H1 (cell line): Measurements from ENCODE around the gene HOXC11. TPM values are rescaled to one million over a fixed set of nuclear protein-coding genes. Genes with fewer than 3 reads are reported as not detected.
A peak's percentile ranks its signal among the peaks of the same experiment; 100 is the strongest.

Experiments used
- CTCF ChIA-PET: fragments of 300-600 bp; sonication (Branson Sonifier 250); formaldehyde crosslinking; loops from one replicate; lab custom pipeline; 2021; ENCODE audit not compliant: partially characterized antibody; lab: Charles Lee
- POLR2A ChIA-PET: fragments of 300-600 bp; sonication (Branson Sonifier 250); formaldehyde crosslinking; loops from one replicate; lab custom pipeline; 2021; ENCODE audit warnings: inconsistent platforms; ENCODE audit not compliant: partially characterized antibody; lab: Charles Lee
- DNase-seq, 2 experiments: peaks; one replicate each; pipeline versions ENCODE4 v3.0.0 to v3.0.0-alpha.2; 2010 to 2022; ENCODE audit warnings: low spot score in 2 of 2, low read depth in 1 of 2, mixed read lengths in 1 of 2
- FAIRE-seq: peaks from 2 replicates; lab custom pipeline; 2011; peaks lifted over from hg19 to GRCh38; lab: Jason Lieb, UNC
- H2AFZ ChIP-seq: 2 replicates; pipeline ENCODE4 v1.8.1; 2012; ENCODE audit warnings: low read length, inconsistent platforms
- H2AK5ac ChIP-seq: 2 replicates; pipeline ENCODE4 v1.6.1; 2013; ENCODE audit warnings: low read depth, low read length
- H2BK120ac ChIP-seq: replicated peaks from 2 replicates; pipeline ENCODE3; 2013; ENCODE audit warnings: low read depth, low read length, inconsistent platforms
- H2BK12ac ChIP-seq: 2 replicates; pipeline ENCODE4 v1.6.1; 2013; ENCODE audit warnings: low read depth, low read length
- H2BK15ac ChIP-seq: 2 replicates; pipeline ENCODE4 v1.6.1; 2013; ENCODE audit warnings: low read length
- H2BK20ac ChIP-seq: 2 replicates; pipeline ENCODE4 v1.6.1; 2013; ENCODE audit warnings: low read length
- H2BK5ac ChIP-seq: 2 replicates; pipeline ENCODE4 v1.6.1; 2013; ENCODE audit warnings: low read depth, low read length
- H3K14ac ChIP-seq: 2 replicates; pipeline ENCODE4 v1.6.1; 2013; ENCODE audit warnings: inconsistent platforms; ENCODE audit not compliant: insufficient read length
- H3K18ac ChIP-seq: 2 replicates; pipeline ENCODE4 v1.6.1; 2013; ENCODE audit warnings: low read length; ENCODE audit errors: extremely low read depth
- H3K23ac ChIP-seq: 2 replicates; pipeline ENCODE4 v1.6.1; 2013; ENCODE audit warnings: inconsistent platforms; ENCODE audit not compliant: insufficient read length
- H3K23me2 ChIP-seq: 2 replicates; pipeline ENCODE4 v1.6.1; 2013; ENCODE audit warnings: low read depth, low read length
- H3K27ac ChIP-seq: 2 replicates; pipeline ENCODE4 v1.6.1; 2011; ENCODE audit warnings: low read depth, low read length, inconsistent platforms
- H3K27me3 ChIP-seq, 4 experiments: replicated peaks in 1 of 4; 1 replicate in 1 of 4; 2 replicates in 3 of 4; pipeline versions ENCODE4 v1.6.1 to v1.8.1; 2011 to 2013; ENCODE audit warnings: low read length in 3 of 4, mild to moderate bottlenecking in 3 of 4, inconsistent platforms in 2 of 4, mixed read lengths in 2 of 4, moderate library complexity in 1 of 4; ENCODE audit not compliant: control insufficient read depth in 3 of 4, insufficient read depth in 3 of 4; ENCODE audit errors: extremely low read depth in 1 of 4
- H3K36me3 ChIP-seq, 4 experiments: 2 replicates each; pipeline versions ENCODE4 v1.6.1 to v1.8.1; 2011 to 2013; ENCODE audit warnings: mild to moderate bottlenecking in 4 of 4, low read length in 3 of 4, moderate library complexity in 2 of 4, control low read depth in 1 of 4, inconsistent platforms in 1 of 4; ENCODE audit not compliant: insufficient read depth in 4 of 4, control insufficient read depth in 2 of 4
- H3K4ac ChIP-seq: replicated peaks from 2 replicates; pipeline ENCODE3; 2013; ENCODE audit warnings: low read length, low read depth, mixed read lengths, inconsistent platforms; ENCODE audit not compliant: insufficient read length
- H3K4me1 ChIP-seq, 4 experiments: replicated peaks in 1 of 4; 1 replicate in 1 of 4; 2 replicates in 3 of 4; pipeline versions ENCODE4 v1.6.1 to v1.8.1; 2011 to 2013; ENCODE audit warnings: low read length in 3 of 4, inconsistent platforms in 2 of 4, mixed read lengths in 1 of 4; ENCODE audit not compliant: insufficient read depth in 4 of 4, control insufficient read depth in 3 of 4
- H3K4me2 ChIP-seq, 2 experiments: 2 replicates each; pipeline versions ENCODE4 v1.6.1 to v1.8.1; 2011 to 2013; ENCODE audit warnings: low read depth in 2 of 2, low read length in 2 of 2, control low read depth in 1 of 2, inconsistent platforms in 1 of 2, mild to moderate bottlenecking in 1 of 2; ENCODE audit not compliant: insufficient read depth in 1 of 2
- H3K4me3 ChIP-seq, 4 experiments: fragments of 200-600, 300-600 bp in 1 of 4; sonication (generic), shearing (Covaris generic), sonication (Bioruptor Twin) in 1 of 4; 2 replicates each; pipeline versions ENCODE4 v1.5.1 to v1.8.1; 2011 to 2016; ENCODE audit warnings: low read length in 4 of 4, low read depth in 3 of 4, control low read depth in 2 of 4, inconsistent platforms in 2 of 4, mild to moderate bottlenecking in 2 of 4, mixed read lengths in 1 of 4, moderate library complexity in 1 of 4; ENCODE audit not compliant: insufficient read depth in 2 of 4; ENCODE audit errors: extremely low read depth in 1 of 4
- H3K56ac ChIP-seq: replicated peaks from 2 replicates; pipeline ENCODE3; 2013; ENCODE audit warnings: low read depth, mild to moderate bottlenecking, mixed read lengths, low read length, inconsistent platforms; ENCODE audit not compliant: insufficient read length
- H3K79me1 ChIP-seq: 2 replicates; pipeline ENCODE4 v1.6.1; 2013; ENCODE audit warnings: low read depth, low read length, control low read depth
- H3K79me2 ChIP-seq, 2 experiments: 2 replicates each; pipeline versions ENCODE4 v1.6.1 to v1.8.1; 2012 to 2013; ENCODE audit warnings: low read length in 2 of 2, mild to moderate bottlenecking in 2 of 2, inconsistent platforms in 1 of 2; ENCODE audit not compliant: insufficient read depth in 2 of 2, control insufficient read depth in 1 of 2
- H3K9ac ChIP-seq, 4 experiments: replicated peaks in 1 of 4; 1 replicate in 1 of 4; 2 replicates in 3 of 4; pipeline versions ENCODE4 v1.6.1 to v1.8.1; 2011 to 2013; ENCODE audit warnings: low read depth in 3 of 4, low read length in 3 of 4, control low read depth in 2 of 4, mild to moderate bottlenecking in 2 of 4, moderate library complexity in 2 of 4, inconsistent platforms in 1 of 4; ENCODE audit errors: extremely low read depth in 1 of 4
- H3K9me3 ChIP-seq, 2 experiments: 2 replicates each; pipeline versions ENCODE4 v1.6.1 to v1.8.1; 2012 to 2013; ENCODE audit warnings: mild to moderate bottlenecking in 2 of 2, moderate library complexity in 2 of 2, control low read depth in 1 of 2, inconsistent platforms in 1 of 2, low read depth in 1 of 2, low read length in 1 of 2, mixed read lengths in 1 of 2; ENCODE audit not compliant: insufficient read depth in 2 of 2
- H4K20me1 ChIP-seq, 2 experiments: replicated peaks in 1 of 2; 2 replicates each; pipeline versions ENCODE3 to v1.8.1; 2011 to 2013; ENCODE audit warnings: inconsistent platforms in 2 of 2, low read length in 2 of 2, mild to moderate bottlenecking in 1 of 2; ENCODE audit not compliant: insufficient read depth in 2 of 2, control insufficient read depth in 1 of 2
- H4K5ac ChIP-seq: 2 replicates; pipeline ENCODE4 v1.6.1; 2013; ENCODE audit warnings: low read length, low read depth, mixed read lengths, inconsistent platforms; ENCODE audit not compliant: insufficient read length
- H4K8ac ChIP-seq: 2 replicates; pipeline ENCODE4 v1.8.0; 2013; ENCODE audit warnings: mild to moderate bottlenecking, moderate library complexity, low read length, inconsistent platforms; ENCODE audit not compliant: insufficient read depth; ENCODE audit errors: extremely low read depth
- H4K91ac ChIP-seq: replicated peaks from 2 replicates; pipeline ENCODE3; 2013; ENCODE audit warnings: low read length, mixed read lengths, inconsistent platforms; ENCODE audit not compliant: insufficient read length
- CBX8 ChIP-seq: fragments of 300-800, 300-1000 bp; sonication (generic); IDR thresholded peaks from 2 replicates; pipeline ENCODE4 v1.7.1; 2016; ENCODE audit warnings: low read depth, low read length, borderline replicate concordance
- CHD1 ChIP-seq: IDR thresholded peaks from 2 replicates; pipeline ENCODE4 v1.6.1; 2012; ENCODE audit warnings: low read depth, low read length, improper control_type of control experiment
- EGR1 ChIP-seq: IDR thresholded peaks from 2 replicates; pipeline ENCODE4 v1.6.1; 2011; ENCODE audit warnings: low read depth, low read length, borderline replicate concordance
- SAP30 ChIP-seq: fragments of 300-600 bp; sonication (generic); IDR thresholded peaks from 2 replicates; pipeline ENCODE4 v1.7.1; 2012; ENCODE audit warnings: low read length, moderate library complexity, mild to moderate bottlenecking, inconsistent platforms; ENCODE audit not compliant: insufficient read depth, insufficient replicate concordance
- TAF7 ChIP-seq: optimal IDR thresholded peaks from 2 replicates; pipeline ENCODE3; 2011; ENCODE audit warnings: low read depth, mild to moderate bottlenecking, inconsistent platforms, low read length, moderate library complexity, borderline replicate concordance
- YY1 ChIP-seq: IDR thresholded peaks from 2 replicates; pipeline ENCODE4 v1.6.1; 2011; ENCODE audit warnings: low read depth, mild to moderate bottlenecking, low read length
- WGBS, 2 experiments: shearing (Covaris generic) in 1 of 2; methylation state at CpG; one replicate each; pipeline versions ENCODE4 v1.1.6 to v1.1.7; 2013 to 2015; ENCODE audit warnings: low lambda C conversion rate in 2 of 2, mixed read lengths in 2 of 2, inconsistent platforms in 1 of 2, low coverage in 1 of 2, missing lambda C conversion rate in 1 of 2; ENCODE audit not compliant: insufficient replicate concordance in 2 of 2, insufficient coverage in 1 of 2, insufficient read length in 1 of 2; ENCODE audit errors: extremely low coverage in 1 of 2, missing lambda C conversion rate in 1 of 2; 5-methylcytosine and 5-hydroxymethylcytosine counted together
- polyA plus RNA-seq, 7 experiments: library from polyadenylated mRNA; depleted of rRNA in 3 of 7; stranded (reverse) in 5 of 7; unstranded in 2 of 7; fragments of >200 nt in 5 of 7; fragments of 200-250 nt in 2 of 7; gene quantifications; 1 replicate in 5 of 7; 2 replicates in 1 of 7; 4 replicates in 1 of 7; pipeline versions ENCODE4 v1.2.1 to v1.2.3, GENCODE V29; 2011 to 2013; ENCODE audit warnings: missing spikeins in 2 of 7, mixed read lengths in 2 of 7
- total RNA-seq: library from RNA; stranded (reverse); fragmentation: NEBNext Ultra II Directional; extraction: Animal tissue kit (Norgen Biotek cat#: 25700); gene quantifications from 2 replicates; pipeline ENCODE4 v1.2.1, GENCODE V29; 2021

The HOXC11 gene
- total and polyA plus RNA-seq, 2 of the 8 experiments (the other 6 are each of a cell fraction or from before 2014, with no cell fraction given) = not detected

DNA sequence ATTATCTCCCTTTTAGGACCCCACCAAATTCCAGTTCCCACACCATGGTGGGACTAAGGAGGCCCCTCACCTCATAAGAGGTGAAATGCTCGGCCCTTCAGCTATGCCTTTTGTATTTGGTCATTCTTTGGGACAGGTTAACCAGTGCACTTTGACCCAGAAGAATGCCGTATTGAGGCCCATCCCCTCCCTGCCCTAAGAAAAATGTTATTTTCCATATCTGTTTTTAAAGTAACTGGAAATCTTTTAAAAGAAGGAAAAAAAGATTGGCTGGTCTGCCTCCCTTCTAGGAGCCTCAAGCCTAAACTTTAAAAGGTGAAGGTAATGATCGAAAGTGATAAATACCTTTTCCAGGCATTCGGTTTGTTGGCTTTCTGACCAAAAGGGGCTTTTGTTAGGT, 40.0 kb upstream of the HOXC11 start:
- no peak overlapping the region for H3K18ac ChIP-seq
- no peak overlapping the region for H2BK15ac ChIP-seq
- no peak overlapping the region for H3K9ac ChIP-seq
- H4K20me1 ChIP-seq = peaks cover 15 to 24% of the 10 kb centered on the region in 2 experiments
- CTCF ChIA-PET = interaction anchor here (1.3 to 1.8 kb wide), 3 partner anchors 39 to 187 kb away, joined by 3 to 4 read pairs (median 3); partner anchors contain the start of gene HOXC5
- H3K27ac ChIP-seq = no peak overlapping the region
- no peak overlapping the region for H3K56ac ChIP-seq
- TF ChIP-seq CBX8 = peak; percentile 57; the same call in 1 of the 2 replicates
- TF ChIP-seq YY1 = no peak
- TF ChIP-seq CHD1 = no peak
- TF ChIP-seq TAF7 = no peak
- no peak for TF ChIP-seq SAP30
- no peak for TF ChIP-seq EGR1
- TF ChIP-seq, all 59 proteins: peak for 1
- FAIRE-seq (no peak), DNase-seq (peak in 1 of 2 experiments; percentile 17)
- H3K79me2 ChIP-seq = no peaks in the 10 kb centered on the region
- no peak overlapping the region for H4K8ac ChIP-seq
- H2BK5ac ChIP-seq = no peak overlapping the region
- POLR2A ChIA-PET = no interaction called here
- H3K23ac ChIP-seq = no peak overlapping the region
- H4K91ac ChIP-seq = no peak overlapping the region
- peaks cover 0 to 2% (median 0%) of the 10 kb centered on the region in 4 experiments; a peak in 1 of 8 replicates for H3K36me3 ChIP-seq
- no peak overlapping the region for H2BK12ac ChIP-seq
- 60% methylated on average over 4 of the region's 4 CpGs; no CpG with 5 or more reads in 1 of the 2 experiments for WGBS, 2 experiments
- H2AFZ ChIP-seq = no peak overlapping the region
- H3K14ac ChIP-seq = no peak overlapping the region
- no peak overlapping the region for H2BK120ac ChIP-seq
- H3K79me1 ChIP-seq = no peaks in the 10 kb centered on the region
- H2AK5ac ChIP-seq = no peak overlapping the region
- peaks cover 0 to 4% (median 2%) of the 10 kb centered on the region in 4 experiments; a peak in 4 of 7 replicates for H3K4me1 ChIP-seq
- H3K4ac ChIP-seq = no peak overlapping the region
- no peak overlapping the region for H4K5ac ChIP-seq
- no peak overlapping the region for H2BK20ac ChIP-seq
- H3K27me3 ChIP-seq = peaks cover 93 to 100% (median 99%) of the 10 kb centered on the region in 4 experiments
- H3K4me2 ChIP-seq = no peak overlapping the region
- no peaks in the 10 kb centered on the region for H3K9me3 ChIP-seq
- H3K4me3 ChIP-seq = no peak overlapping the region
- no peaks in the 10 kb centered on the region; the same call in 1 of the 2 replicates for H3K23me2 ChIP-seq
